Measurements from ENCODE around the gene FCRLB.

DNA sequence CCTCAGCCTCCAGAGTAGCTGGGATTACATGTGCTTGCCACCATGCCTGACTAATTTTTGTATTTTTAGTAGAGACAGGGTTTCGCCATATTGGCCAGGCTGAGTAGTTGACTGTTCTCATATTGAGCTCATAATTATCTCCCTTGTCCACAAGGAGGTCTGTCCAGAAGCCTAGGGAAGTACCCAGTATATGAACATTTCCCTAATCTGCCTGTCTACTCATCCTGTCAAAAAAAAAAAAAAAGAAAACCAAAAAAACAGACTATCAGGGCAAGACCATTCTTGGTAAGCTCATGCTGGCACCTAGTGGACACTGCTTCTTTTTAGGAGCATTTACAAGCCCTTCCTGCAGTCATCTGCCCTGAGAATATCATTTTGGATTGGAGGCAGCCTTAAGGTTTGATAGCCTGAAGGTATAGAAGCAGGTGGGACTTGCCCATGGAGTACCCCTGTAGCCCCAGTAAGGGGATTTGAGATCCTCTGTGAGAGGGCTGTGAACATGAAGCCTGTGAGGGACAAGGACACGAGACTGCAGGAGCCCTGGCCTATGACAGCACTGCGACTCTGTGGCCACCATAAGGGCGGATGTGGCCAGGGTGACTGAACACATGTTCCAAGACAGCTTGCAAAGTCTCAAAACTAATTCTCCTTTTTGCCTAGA lies 17.4 kb downstream of the FCRLB start:
- TF ChIP-seq CTCF (IDR thresholded peaks at IDR 0.05; ENCODE audit: extremely low read depth in 1 of 2, insufficient read depth in 1 of 2, low read depth in 1 of 2, low read length in 2 of 2) (peak; percentile 39 to 43), EZH2 (IDR thresholded peaks at IDR 0.05; ENCODE audit: borderline replicate concordance, low read depth, low read length, severe bottlenecking) (no peak), POLR2A (IDR thresholded peaks at IDR 0.05; ENCODE audit: low read depth, low read length) (no peak), POLR2AphosphoS5 (IDR thresholded peaks at IDR 0.05; ENCODE audit: insufficient read depth, low read depth, low read length) (no peak), GATA2 (IDR thresholded peaks at IDR 0.05; ENCODE audit: insufficient read depth, insufficient read length, low read depth, low read length) (no peak), MYC (IDR thresholded peaks at IDR 0.05; ENCODE audit: low read depth, low read length) (no peak)
- TF ChIP-seq, protein P1, sequence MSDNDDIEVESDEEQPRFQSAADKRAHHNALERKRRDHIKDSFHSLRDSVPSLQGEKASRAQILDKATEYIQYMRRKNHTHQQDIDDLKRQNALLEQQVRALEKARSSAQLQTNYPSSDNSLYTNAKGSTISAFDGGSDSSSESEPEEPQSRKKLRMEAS (IDR thresholded peaks at IDR 0.05; ENCODE audit: insufficient read depth, insufficient read length): no peak

Measured in endothelial cell of umbilical vein (primary cell).